Esophagus squamous epithelium (tissue), 5 donors: ENCODE results near the gene SOWAHD. TPM values are rescaled to one million over a fixed set of nuclear protein-coding genes. Genes with fewer than 3 reads are reported as not detected.
"Not testable (repeated sequence)": the region's sequence is repeated elsewhere in the genome, so short reads cannot be mapped to it uniquely, and the experiment has no call there.

Source experiments
- DNase-seq: peaks from one replicate; lab custom pipeline; 2025; lab: John Stamatoyannopoulos, UW
- H3K27ac ChIP-seq, 4 donors: fragments of 200-600 bp; sonication (generic); one replicate each; pipeline ENCODE4 v1.5.1; 2016 to 2019; ENCODE audit warnings: mild to moderate bottlenecking in 1 of 4
- H3K27me3 ChIP-seq, 4 donors: fragments of 200-600 bp; sonication (generic); 1 replicate in 3 of 4; 2 replicates in 1 of 4; pipeline versions ENCODE4 v1.5.1 to v1.6.0; 2017 to 2021; ENCODE audit warnings: antibody characterized with exemption in 1 of 4
- H3K36me3 ChIP-seq, 3 donors: fragments of 200-600 bp; sonication (generic); one replicate each; pipeline ENCODE4 v1.5.1; 2016 to 2019
- H3K4me1 ChIP-seq, 3 donors: fragments of 200-600 bp; sonication (generic); one replicate each; pipeline ENCODE4 v1.5.1; 2017 to 2019
- H3K4me3 ChIP-seq, 4 donors: fragments of 200-600 bp; sonication (generic); 1 replicate in 3 of 4; 2 replicates in 1 of 4; pipeline ENCODE4 v1.5.1; 2016 to 2019; ENCODE audit warnings: mild to moderate bottlenecking in 2 of 4, moderate library complexity in 1 of 4
- H3K9me3 ChIP-seq, 3 donors: fragments of 200-600 bp; sonication (generic); one replicate each; pipeline ENCODE4 v1.5.1; 2016 to 2019
- CTCF ChIP-seq, 6 experiments: fragments of 450-650 bp in 4 of 6; fragments of 200-600 bp in 2 of 6; sonication (generic) in 2 of 6; IDR thresholded peaks; one replicate each; pipeline ENCODE4 v1.5.1; 2016 to 2019; ENCODE audit warnings: antibody characterized with exemption in 6 of 6, mild to moderate bottlenecking in 4 of 6, moderate library complexity in 4 of 6
- POLR2A ChIP-seq, 4 donors: fragments of 450-650 bp; IDR thresholded peaks; one replicate each; pipeline ENCODE4 v1.6.1; 2017; ENCODE audit warnings: antibody characterized with exemption in 4 of 4, mild to moderate bottlenecking in 4 of 4, moderate library complexity in 3 of 4
- WGBS, 2 donors: methylation state at CpG; one replicate each; pipeline ENCODE4 v1.1.5; 2018; 5-methylcytosine and 5-hydroxymethylcytosine counted together
- intact Hi-C: fragments of 100-400 bp; cut with DNase I; formaldehyde crosslinking; loops from one replicate; pipeline ENCODE4 v1.15.0; 2022
- total RNA-seq, 4 donors: library from RNA; depleted of rRNA; stranded (reverse); fragments of >200 nt; gene quantifications; one replicate each; pipeline ENCODE4 v1.1.0, GENCODE V29; 2016
- donor health status: DM: yes; HTN: yes; CAD: no.

The SOWAHD gene
- total RNA-seq, 4 donors from 2014 or later = 0.38 TPM; not detected in 3

- Histone ChIP-seq H3K27ac (no peak overlapping the region), H3K27me3 (no peaks in the 10 kb centered on the region), H3K4me1 (no peaks in the 10 kb centered on the region), H3K4me3 (no peak overlapping the region), H3K36me3 (no peaks in the 10 kb centered on the region), H3K9me3 (no peaks in the 10 kb centered on the region)
- WGBS, 2 donors = 63 to 67% methylated on average over 9 to 11 of the region's 12 CpGs
- intact Hi-C loops = no loop called here
- TF ChIP-seq CTCF (IDR thresholded peaks at IDR 0.05) (no peak), POLR2A (IDR thresholded peaks at IDR 0.05) (no peak)
- DNase-seq = no peak
Measured at GRCh38 chrX:119736206-119736764, 22.1 kb upstream of the SOWAHD start.

GRCh38 chrX:119738742-119739141 lies 19.6 kb upstream of the SOWAHD start:
- H3K27ac ChIP-seq = no peak overlapping the region
- no peaks in the 10 kb centered on the region for H3K36me3 ChIP-seq
- DNase-seq = no peak
- TF ChIP-seq POLR2A (IDR thresholded peaks at IDR 0.05) = no peak
- no peak for TF ChIP-seq CTCF (IDR thresholded peaks at IDR 0.05)
- intact Hi-C loops = no loop called here
- whole genome bisulfite sequencing, 2 donors = 67% methylated on average over 1 of the region's 5 CpGs; no CpG with 5 or more reads in 1 of the 2 donors
- no peaks in the 10 kb centered on the region for H3K27me3 ChIP-seq
- no peaks in the 10 kb centered on the region for H3K9me3 ChIP-seq
- no peak overlapping the region for H3K4me3 ChIP-seq
- H3K4me1 ChIP-seq = no peaks in the 10 kb centered on the region

GRCh38 chrX:119745283-119745848 lies 13.0 kb upstream of the SOWAHD start:
- Histone ChIP-seq H3K4me3 (no peak overlapping the region), H3K27ac (no peak overlapping the region), H3K9me3 (no peaks in the 10 kb centered on the region), H3K4me1 (no peaks in the 10 kb centered on the region), H3K27me3 (no peaks in the 10 kb centered on the region), H3K36me3 (no peaks in the 10 kb centered on the region)
- TF ChIP-seq POLR2A (IDR thresholded peaks at IDR 0.05) (no peak), CTCF (IDR thresholded peaks at IDR 0.05) (no peak)
- intact Hi-C loops = no loop called here
- 31 to 61% methylated on average over 4 of the region's 4 CpGs for WGBS, 2 donors
- no peak for DNase-seq

- WGBS, 2 donors = 65% methylated on average over 8 of the region's 9 CpGs; no CpG with 5 or more reads in 1 of the 2 donors
- H3K36me3 ChIP-seq, intact Hi-C loops, H3K27ac ChIP-seq, H3K9me3 ChIP-seq, H3K4me3 ChIP-seq, H3K4me1 ChIP-seq, DNase-seq, H3K27me3 ChIP-seq: not testable (repeated sequence)
Measured at GRCh38 chrX:119750131-119750530, 8.3 kb upstream of the SOWAHD start.

- H3K27me3 ChIP-seq, H3K9me3 ChIP-seq, H3K27ac ChIP-seq, intact Hi-C loops, H3K36me3 ChIP-seq, H3K4me3 ChIP-seq, DNase-seq, H3K4me1 ChIP-seq: not testable (repeated sequence)
- no CpG with 5 or more reads among the region's 27 CpGs for WGBS, 2 donors
Measured at GRCh38 chrX:119750751-119751150, 7.6 kb upstream of the SOWAHD start.

GRCh38 chrX:119753001-119753400 lies 5.4 kb upstream of the SOWAHD start:
- no peaks in the 10 kb centered on the region for H3K36me3 ChIP-seq
- H3K27me3 ChIP-seq = no peaks in the 10 kb centered on the region
- DNase-seq = no peak
- WGBS, 2 donors = 90 to 91% methylated on average over 3 of the region's 3 CpGs
- H3K4me1 ChIP-seq = peaks cover 0 to 15% (median 0%) of the 10 kb centered on the region in 3 donors
- no peak overlapping the region for H3K27ac ChIP-seq
- no peak overlapping the region for H3K4me3 ChIP-seq
- TF ChIP-seq CTCF (IDR thresholded peaks at IDR 0.05) = no peak
- no peaks in the 10 kb centered on the region for H3K9me3 ChIP-seq
- intact Hi-C loops = no loop called here
